SH-SY5Y (cell line): ENCODE data around the gene SRSF7.

Experiments used
- GATA2 ChIP-seq: IDR thresholded peaks from 2 replicates; pipeline ENCODE4 v1.6.1; 2011; ENCODE audit warnings: mild to moderate bottlenecking, low read depth, low read length
- GATA3 ChIP-seq: IDR thresholded peaks from 2 replicates; pipeline ENCODE4 v1.6.1; 2011; ENCODE audit warnings: low read depth, mild to moderate bottlenecking, low read length, moderate library complexity

- no peak for TF ChIP-seq GATA2
- TF ChIP-seq GATA3, result no peak
Measured at GRCh38 chr2:38748943-38749804, 2.0 kb downstream of the SRSF7 start.
